DND-41 (cell line): Measurements from ENCODE around the gene USP50.

Experiments
- ATAC-seq: fragments of 200-7000 bp; cut with Tn5 transposase; 3 replicates; pipeline ENCODE4 v1.9.1; 2021; ENCODE audit warnings: low read depth; ENCODE audit not compliant: insufficient read depth
- DNase-seq: peaks from one replicate; pipeline ENCODE4 v3.0.0-alpha.2; 2020
- H2AFZ ChIP-seq: 2 replicates; pipeline ENCODE4 v1.6.0; 2012; ENCODE audit warnings: low read depth, low read length
- H3K27ac ChIP-seq: 2 replicates; pipeline ENCODE4 v1.5.1; 2012; ENCODE audit warnings: low read length, inconsistent platforms
- H3K27me3 ChIP-seq: fragments of 200-600 bp; sonication (generic); 2 replicates; pipeline ENCODE4 v1.6.0; 2012; ENCODE audit warnings: low read length, mild to moderate bottlenecking, inconsistent platforms; ENCODE audit not compliant: insufficient read depth, poor library complexity
- H3K36me3 ChIP-seq: 2 replicates; pipeline ENCODE4 v1.5.1; 2012; ENCODE audit warnings: low read length, inconsistent platforms; ENCODE audit not compliant: insufficient read depth
- H3K4me1 ChIP-seq: 2 replicates; pipeline ENCODE4 v1.5.1; 2012; ENCODE audit warnings: mild to moderate bottlenecking, low read length; ENCODE audit not compliant: insufficient read depth
- H3K4me2 ChIP-seq: 2 replicates; pipeline ENCODE4 v1.6.0; 2012; ENCODE audit warnings: mild to moderate bottlenecking, moderate library complexity, low read length, inconsistent platforms; ENCODE audit not compliant: insufficient read depth
- H3K4me3 ChIP-seq, 2 experiments: fragments of 200-600 bp in 1 of 2; shearing (Covaris generic) in 1 of 2; 2 replicates each; pipeline ENCODE4 v1.5.1; 2012 to 2016; ENCODE audit warnings: inconsistent platforms in 2 of 2, low read length in 2 of 2, mild to moderate bottlenecking in 2 of 2, low read depth in 1 of 2, moderate library complexity in 1 of 2
- H3K79me2 ChIP-seq: 2 replicates; pipeline ENCODE4 v1.6.0; 2012; ENCODE audit warnings: low read length, inconsistent platforms; ENCODE audit not compliant: insufficient read depth
- H3K9ac ChIP-seq: 2 replicates; pipeline ENCODE4 v1.6.0; 2012; ENCODE audit warnings: low read depth, mild to moderate bottlenecking, inconsistent platforms, low read length, moderate library complexity
- H3K9me3 ChIP-seq: 2 replicates; pipeline ENCODE4 v1.5.1; 2012; ENCODE audit warnings: low read length, moderate library complexity, mild to moderate bottlenecking, inconsistent platforms; ENCODE audit not compliant: insufficient read depth, severe bottlenecking
- H4K20me1 ChIP-seq: 2 replicates; pipeline ENCODE4 v1.6.0; 2012; ENCODE audit warnings: low read length; ENCODE audit not compliant: insufficient read depth
- CTCF ChIP-seq: IDR thresholded peaks from 2 replicates; pipeline ENCODE4 v1.5.1; 2012; ENCODE audit warnings: borderline replicate concordance, low read length, moderate library complexity, mild to moderate bottlenecking; ENCODE audit not compliant: poor library complexity, severe bottlenecking; ENCODE audit errors: extremely low read depth
- EZH2 ChIP-seq: IDR thresholded peaks from 3 replicates; pipeline ENCODE4 v1.6.1; 2012; ENCODE audit warnings: borderline replicate concordance, low read depth, mild to moderate bottlenecking, moderate library complexity, low read length, inconsistent platforms; ENCODE audit not compliant: severe bottlenecking

Gene USP50

DNA sequence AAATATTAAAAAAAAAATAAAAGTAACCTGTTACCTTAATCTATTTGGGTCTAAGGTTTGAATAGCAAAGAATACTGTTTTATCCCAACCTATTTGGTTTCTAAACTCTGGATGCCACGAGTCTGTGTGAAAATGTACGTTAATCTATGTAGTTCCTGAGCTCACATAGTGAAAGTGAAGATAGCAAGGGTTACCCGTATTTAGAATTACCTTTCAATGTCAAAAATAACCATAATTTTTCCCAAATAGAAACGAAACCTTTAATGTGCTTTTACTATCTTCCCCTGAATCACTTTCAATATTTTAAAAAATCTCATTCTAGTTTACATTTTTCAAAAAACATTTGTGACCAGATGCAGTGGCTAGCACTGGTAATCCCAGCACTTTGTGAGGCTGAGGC lies 5.8 kb upstream of the USP50 start:
- no peak overlapping the region for H2AFZ ChIP-seq
- H3K4me3 ChIP-seq = no peak overlapping the region
- no peaks in the 10 kb centered on the region for H3K4me1 ChIP-seq
- no peaks in the 10 kb centered on the region for H3K36me3 ChIP-seq
- H3K79me2 ChIP-seq = no peaks in the 10 kb centered on the region
- no peak for TF ChIP-seq EZH2
- TF ChIP-seq CTCF = no peak
- DNase-seq (no peak), ATAC-seq (no peak)
- H4K20me1 ChIP-seq = no peaks in the 10 kb centered on the region
- no peaks in the 10 kb centered on the region for H3K27me3 ChIP-seq
- H3K27ac ChIP-seq = no peak overlapping the region
- no peak overlapping the region for H3K9ac ChIP-seq
- H3K4me2 ChIP-seq = no peak overlapping the region
- H3K9me3 ChIP-seq = no peaks in the 10 kb centered on the region

DNA sequence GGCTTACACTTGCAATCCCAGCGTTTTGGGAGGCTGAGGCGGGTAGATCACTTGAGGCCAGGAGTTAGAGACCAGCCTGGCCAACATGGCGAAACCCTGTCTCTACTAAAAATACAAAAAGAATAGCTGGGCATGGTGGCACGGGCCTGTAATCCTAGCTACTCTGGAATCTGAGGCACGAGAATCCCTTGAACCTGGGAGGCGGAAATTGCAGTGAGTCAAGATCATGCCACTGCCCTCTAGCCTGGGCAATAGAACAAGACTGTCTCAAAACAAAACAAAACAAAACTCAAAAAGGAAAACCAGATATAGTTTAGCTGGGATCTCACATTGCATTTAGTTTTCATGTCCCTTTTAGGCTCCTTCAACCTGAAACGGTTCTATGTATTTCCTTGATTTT lies 2.9 kb upstream of the USP50 start:
- Histone ChIP-seq H4K20me1 (no peaks in the 10 kb centered on the region), H3K9ac (no peak overlapping the region), H3K79me2 (no peaks in the 10 kb centered on the region), H3K27ac (no peak overlapping the region), H2AFZ (no peak overlapping the region), H3K4me2 (no peak overlapping the region), H3K36me3 (no peaks in the 10 kb centered on the region), H3K4me1 (no peaks in the 10 kb centered on the region), H3K4me3 (no peak overlapping the region), H3K9me3 (no peaks in the 10 kb centered on the region), H3K27me3 (no peaks in the 10 kb centered on the region)
- DNase-seq = no peak
- TF ChIP-seq EZH2 (no peak), CTCF (no peak)
- ATAC-seq = no peak

DNA sequence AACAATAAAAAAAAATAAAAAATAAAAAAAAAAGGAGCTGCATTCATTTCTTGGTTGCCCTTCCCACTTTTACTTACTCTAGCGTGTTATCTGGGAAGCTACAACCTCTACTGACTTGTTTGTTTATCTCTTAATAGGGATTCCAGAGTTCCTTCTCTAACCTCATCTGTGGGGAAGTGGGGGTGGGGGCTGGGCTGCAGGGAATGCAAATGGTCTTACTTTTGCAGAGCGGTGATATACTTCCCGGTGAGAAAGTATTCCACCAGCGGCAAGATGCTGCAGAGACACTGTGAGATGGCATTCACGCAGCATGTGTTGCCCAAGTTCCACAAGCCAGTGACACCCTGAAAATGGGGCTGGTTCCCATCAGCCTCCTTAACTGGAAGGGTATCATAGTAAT lies 2.1 kb downstream of the USP50 start:
- no peak overlapping the region for H3K4me2 ChIP-seq
- H3K79me2 ChIP-seq = no peaks in the 10 kb centered on the region
- no peak overlapping the region for H3K27ac ChIP-seq
- no peak for DNase-seq
- no peak overlapping the region for H3K9ac ChIP-seq
- no peak overlapping the region for H3K4me3 ChIP-seq
- H3K9me3 ChIP-seq = no peaks in the 10 kb centered on the region
- H3K4me1 ChIP-seq = no peaks in the 10 kb centered on the region
- ATAC-seq = no peak
- H2AFZ ChIP-seq = no peak overlapping the region
- no peaks in the 10 kb centered on the region for H3K27me3 ChIP-seq
- H4K20me1 ChIP-seq = no peaks in the 10 kb centered on the region
- TF ChIP-seq EZH2 = no peak
- no peak for TF ChIP-seq CTCF
- H3K36me3 ChIP-seq = no peaks in the 10 kb centered on the region

DNA sequence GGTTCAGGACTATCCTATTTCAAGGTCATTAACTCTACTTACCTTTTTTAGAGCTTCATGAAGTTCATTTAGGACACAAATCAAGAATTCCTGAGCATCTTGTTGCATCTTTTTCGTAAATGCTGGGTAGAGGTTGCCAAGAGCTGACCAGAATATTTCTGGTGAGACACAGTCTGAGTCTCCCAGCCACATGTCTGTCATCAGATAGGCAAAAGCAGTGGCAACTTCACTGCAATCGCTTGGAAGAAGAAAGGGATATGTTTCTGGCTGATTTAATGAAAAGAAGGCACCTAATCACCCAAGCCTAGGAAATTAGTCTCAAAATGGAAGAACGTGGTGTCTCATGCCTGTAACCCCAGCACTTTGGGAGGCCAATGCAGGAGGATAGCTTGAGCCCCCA lies 2.9 kb downstream of the USP50 start:
- H3K4me1 ChIP-seq = no peaks in the 10 kb centered on the region
- H4K20me1 ChIP-seq = no peaks in the 10 kb centered on the region
- H3K9me3 ChIP-seq = no peaks in the 10 kb centered on the region
- ATAC-seq (no peak), DNase-seq (no peak)
- no peak overlapping the region for H3K4me3 ChIP-seq
- no peaks in the 10 kb centered on the region for H3K27me3 ChIP-seq
- no peak overlapping the region for H2AFZ ChIP-seq
- no peak for TF ChIP-seq CTCF
- no peak for TF ChIP-seq EZH2
- H3K79me2 ChIP-seq = no peaks in the 10 kb centered on the region
- H3K9ac ChIP-seq = no peak overlapping the region
- H3K4me2 ChIP-seq = no peak overlapping the region
- H3K27ac ChIP-seq = no peak overlapping the region
- H3K36me3 ChIP-seq = no peaks in the 10 kb centered on the region
